SW 1271 (cell line): Measurements from ENCODE around the gene PLPP2.

Experiments
- DNase-seq, 2 experiments: peaks; one replicate each; lab custom pipeline; 2025; lab: John Stamatoyannopoulos, UW

PLPP2 gene

DNA sequence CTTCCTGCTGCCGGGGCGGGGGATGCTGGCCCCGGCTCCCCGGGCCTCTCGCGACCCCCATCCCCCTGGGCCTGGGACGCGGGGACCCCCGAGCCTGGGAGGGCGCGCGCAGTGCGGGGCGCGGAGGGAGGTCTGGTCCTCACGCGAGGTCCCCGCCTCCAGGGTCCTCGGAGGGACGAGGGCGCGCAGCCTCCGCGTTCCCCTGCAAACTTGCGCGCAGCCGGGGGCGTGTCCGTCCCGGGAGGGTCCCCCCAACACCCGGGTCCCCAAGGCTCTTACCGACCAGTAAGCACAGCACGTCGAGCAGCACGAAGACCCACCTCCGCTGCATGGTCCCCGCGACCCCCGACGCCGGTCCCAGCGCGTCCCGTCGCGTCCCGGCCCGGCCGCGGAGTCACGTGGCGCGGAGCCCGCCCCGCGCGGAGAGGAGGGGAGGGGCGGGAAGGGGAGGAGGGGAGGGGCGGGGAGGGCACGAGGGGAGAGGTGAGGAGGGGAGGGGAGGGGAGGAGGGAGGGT lies at the start of gene PLPP2:
PLPP2 (minus strand) TSS at position 398 of the 516 bp plus-strand sequence; CDS start at position 331, 67 bp downstream.
- no peak for DNase-seq

DNA sequence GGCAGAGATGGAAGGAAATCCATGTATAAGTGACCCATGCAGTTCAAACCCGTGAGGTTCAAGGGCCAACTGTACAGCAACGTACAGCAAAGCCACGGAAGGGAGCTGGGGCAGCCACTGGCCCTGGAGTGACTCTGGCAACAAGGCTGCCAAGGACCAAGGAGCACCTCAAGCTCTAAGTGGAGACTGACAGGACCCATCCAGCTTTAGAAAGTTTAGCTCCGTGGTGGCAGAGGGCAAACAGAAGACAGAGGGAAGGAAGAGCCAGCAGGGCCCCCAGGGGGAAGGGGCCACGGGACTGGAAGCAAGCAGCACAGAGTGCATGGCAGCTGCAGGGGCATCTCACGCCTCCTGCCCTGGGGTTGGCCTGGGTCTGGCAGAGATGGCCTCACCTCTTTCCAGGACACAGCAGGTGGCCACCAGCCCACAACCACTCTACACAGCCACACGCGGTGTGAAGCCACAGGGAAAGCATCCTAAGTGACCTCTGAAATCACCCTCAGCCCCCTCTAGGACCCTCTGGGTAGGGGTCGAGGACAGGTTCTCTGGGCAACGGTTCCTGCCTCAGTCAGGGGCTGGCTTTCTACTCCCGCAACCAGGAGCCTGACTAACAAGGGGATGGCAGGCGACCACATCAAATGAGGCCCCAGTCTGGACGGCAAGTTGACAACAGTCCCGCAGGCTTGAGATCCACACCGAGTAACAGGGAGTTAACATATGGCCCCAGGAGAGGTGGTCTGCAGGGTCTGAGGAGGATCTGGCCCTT lies 49.6 kb upstream of the PLPP2 start:
- no peak for DNase-seq

GRCh38 chr19:339262-339887 lies 48.2 kb upstream of the PLPP2 start:
- no peak for DNase-seq

DNA sequence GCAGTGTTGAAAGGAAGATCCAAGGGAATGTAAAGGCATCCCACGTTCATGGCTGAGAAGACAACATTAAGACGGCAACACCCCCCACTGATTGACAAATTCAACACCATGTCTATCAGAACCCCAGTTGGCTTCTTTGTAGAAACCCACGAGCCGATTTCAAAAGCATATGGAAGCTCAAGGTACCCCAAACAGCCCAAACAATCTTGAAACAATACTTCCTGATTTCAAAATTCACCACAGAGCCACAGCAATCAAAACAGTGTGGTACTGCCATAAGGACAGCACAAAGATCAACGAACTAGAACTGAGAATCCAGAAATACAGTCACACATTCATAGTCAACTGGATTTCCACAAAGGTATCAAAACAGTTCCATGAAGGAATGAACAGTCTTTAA lies 47.2 kb upstream of the PLPP2 start:
- no peak for DNase-seq

GRCh38 chr19:336067-336614 lies 44.9 kb upstream of the PLPP2 start:
- DNase-seq, result no peak

DNA sequence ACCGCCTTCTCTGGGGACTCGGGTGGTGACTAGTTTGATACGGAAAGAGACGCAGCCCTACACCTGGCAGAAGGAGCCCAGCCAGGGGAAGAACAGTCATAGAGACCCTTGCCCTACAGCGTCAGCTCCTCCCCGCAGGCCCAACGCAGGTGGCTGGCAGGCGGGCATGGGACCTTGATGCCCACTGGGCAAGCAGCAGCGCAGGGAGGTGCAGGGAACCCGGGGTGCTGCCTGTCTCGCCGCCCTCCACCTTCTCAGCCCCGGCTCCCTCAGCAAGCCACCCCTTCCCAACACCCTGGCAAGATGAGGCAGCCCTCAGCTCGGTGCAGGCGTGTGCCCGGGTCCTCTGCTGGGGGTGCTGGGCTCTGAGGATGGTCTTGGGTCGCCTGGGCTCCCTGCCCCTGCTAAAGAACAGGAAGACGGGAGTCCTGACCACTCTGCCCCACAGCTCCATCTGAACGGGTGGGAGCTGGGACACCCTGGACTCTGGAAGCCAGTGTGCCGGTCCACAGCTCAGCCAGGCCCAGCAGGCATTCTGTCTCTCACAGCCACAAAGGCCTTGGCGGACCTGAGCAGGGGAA lies 44.4 kb upstream of the PLPP2 start:
- no peak for DNase-seq

GRCh38 chr19:335072-335471 lies 43.9 kb upstream of the PLPP2 start:
- no peak for DNase-seq

- DNase-seq, result no peak
Observed at GRCh38 chr19:334296-335071, 43.3 kb upstream of the PLPP2 start.

GRCh38 chr19:330503-330902 lies 39.3 kb upstream of the PLPP2 start:
- DNase-seq, result no peak

DNA sequence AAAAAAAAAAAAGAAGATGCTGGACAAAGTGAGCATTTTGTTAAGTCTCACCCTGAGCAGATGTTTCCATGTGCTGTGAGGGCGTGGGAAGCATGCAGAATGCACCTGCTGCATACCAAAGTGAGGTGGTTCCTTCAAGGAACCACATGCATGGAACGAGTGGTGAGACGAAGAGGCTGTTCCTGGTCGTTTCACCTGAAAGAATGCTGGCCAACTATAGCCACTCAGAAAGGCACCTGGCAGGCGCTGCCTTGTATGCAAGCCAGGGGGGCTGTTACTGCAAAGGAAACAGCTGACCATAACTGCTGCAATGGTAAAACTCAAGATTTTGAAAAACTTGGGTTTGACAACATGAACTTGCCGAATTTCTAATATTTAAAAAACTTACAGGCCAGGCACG lies 38.7 kb upstream of the PLPP2 start:
- no peak for DNase-seq

- DNase-seq, result no peak
Observed at GRCh38 chr19:328025-328505, 36.9 kb upstream of the PLPP2 start.

DNA sequence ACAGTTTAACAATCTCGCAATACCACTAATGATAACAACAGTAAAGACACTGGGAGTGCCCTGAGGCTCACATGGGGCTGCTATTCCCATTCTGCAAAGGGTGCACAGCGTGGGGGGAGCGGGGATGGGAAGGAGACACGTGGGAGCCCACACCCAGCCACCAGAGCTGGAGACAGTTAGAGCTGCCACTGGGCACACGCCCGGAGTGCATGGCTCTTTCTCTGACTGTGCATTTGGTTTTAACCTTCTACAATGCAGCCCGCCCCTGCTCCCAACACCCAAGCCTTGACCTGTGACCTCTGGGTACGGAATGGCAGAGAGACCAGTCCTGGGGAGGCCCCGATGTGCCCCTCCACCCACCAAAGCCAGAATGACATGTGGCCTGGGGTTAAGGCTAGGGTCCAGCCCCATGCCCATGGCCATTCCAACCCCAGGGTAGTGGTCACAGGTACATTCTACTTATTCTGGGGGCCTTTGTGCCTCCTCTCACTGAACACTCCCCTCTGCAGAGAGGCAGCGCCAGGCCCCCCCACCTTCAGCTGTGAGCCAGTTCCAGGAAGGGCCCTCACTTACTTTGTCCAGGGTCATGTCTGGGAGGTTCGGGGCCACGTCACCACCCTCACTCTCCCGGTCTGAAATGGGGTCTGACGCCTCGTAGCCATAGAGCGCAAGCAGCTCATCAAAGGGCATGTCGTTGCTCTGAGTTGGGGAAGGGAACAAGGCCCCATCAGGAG lies 36.3 kb upstream of the PLPP2 start:
- no peak for DNase-seq

DNA sequence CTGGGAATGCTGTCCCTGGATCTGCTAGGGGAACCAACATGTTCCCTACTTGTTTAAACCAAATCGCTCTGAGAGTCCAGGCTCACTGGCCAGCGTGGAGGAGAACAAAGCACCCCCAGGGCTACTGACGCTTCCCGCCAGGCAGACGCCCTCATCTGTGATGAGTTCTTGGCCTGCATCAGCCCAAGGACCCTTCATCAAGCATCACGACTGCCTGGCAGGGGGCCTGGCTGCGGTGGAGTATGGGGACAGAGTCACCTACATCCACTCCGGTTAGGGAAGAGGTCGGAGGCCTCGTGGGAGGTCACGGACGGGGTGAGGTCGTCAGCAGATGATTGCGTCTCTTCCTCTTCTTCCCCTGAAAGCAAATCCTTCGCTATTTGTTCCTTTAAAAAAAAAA lies 35.7 kb upstream of the PLPP2 start:
- no peak for DNase-seq

DNA sequence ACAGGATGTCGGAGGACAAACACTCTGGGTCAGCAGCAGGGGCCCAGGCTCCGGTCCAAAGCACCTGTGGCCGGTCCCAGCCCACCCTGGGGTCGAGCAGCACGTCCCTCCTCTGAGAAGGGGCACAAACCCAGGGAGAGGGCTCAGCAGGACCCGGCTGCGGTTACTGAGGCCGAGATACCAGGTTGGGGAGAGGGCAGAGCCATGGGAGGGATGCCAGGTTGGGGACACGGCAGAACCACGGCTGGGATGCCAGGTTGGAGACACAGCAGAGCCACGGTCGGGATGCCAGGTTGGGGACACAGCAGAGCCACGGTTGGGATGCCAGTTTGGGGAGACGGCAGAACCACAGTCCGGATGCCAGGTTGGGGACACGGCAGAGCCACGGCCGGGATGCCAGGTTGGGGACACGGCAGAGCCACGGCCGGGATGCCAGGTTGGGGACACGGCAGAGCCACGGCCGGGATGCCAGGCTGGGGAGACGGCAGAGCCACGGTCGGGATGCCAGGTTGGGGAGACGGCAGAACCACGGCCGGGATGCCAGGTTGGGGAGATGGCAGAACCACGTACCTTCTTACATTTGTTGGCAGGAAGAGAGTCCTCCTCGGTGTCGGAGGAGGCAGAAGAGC lies 34.8 kb upstream of the PLPP2 start:
- no peak for DNase-seq

GRCh38 chr19:325173-325936 lies 34.2 kb upstream of the PLPP2 start:
- no peak for DNase-seq

GRCh38 chr19:324716-325115 lies 33.5 kb upstream of the PLPP2 start:
- DNase-seq, result no peak

DNA sequence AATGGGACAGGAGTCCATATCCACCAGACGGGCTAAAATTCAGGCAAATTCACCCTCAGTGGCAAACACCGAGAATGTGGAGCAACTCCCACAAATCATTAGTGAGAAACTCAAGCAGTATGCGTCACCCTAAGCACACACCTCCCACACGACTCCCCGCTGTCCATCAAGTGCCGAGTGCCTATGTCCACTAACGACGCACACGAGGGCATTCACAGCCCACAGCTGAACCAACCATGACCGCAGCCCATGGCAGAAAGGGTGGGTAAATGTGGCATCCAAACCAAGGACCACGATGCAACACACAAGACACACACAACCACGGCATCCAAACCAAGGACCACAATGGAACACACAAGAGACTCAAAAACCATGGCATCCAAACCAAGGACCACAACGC lies 31.4 kb upstream of the PLPP2 start:
- DNase-seq, result no peak

DNA sequence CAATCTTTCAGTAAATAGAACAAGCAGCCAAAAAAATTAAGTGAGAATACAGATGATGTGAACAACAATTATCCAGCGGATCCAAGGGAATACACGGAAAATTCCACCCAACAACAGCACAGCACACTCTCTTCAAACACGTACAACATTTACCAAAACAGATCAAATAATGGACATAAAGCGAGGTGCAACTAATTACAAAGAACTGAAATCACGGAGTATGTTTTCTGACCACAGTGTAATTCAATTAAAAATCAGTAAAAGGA lies 27.2 kb upstream of the PLPP2 start:
- DNase-seq, result no peak

- DNase-seq, result no peak
Observed at GRCh38 chr19:317710-318508, 26.7 kb upstream of the PLPP2 start.
